Tibial artery (tissue), 4 donors: ENCODE results near the gene HPGDS.
"Not testable (repeated sequence)": the region's sequence is repeated elsewhere in the genome, so short reads cannot be mapped to it uniquely, and the experiment has no call there.

ENCODE experiments used
- DNase-seq, 2 donors: peaks; one replicate each; pipeline ENCODE4 v3.0.0-alpha.2; 2019
- H3K27ac ChIP-seq, 2 donors: fragments of 200-600 bp; sonication (generic) in 1 of 2; 1 replicate in 1 of 2; 2 replicates in 1 of 2; pipeline ENCODE4 v1.5.1; 2018 to 2019; ENCODE audit warnings: mild to moderate bottlenecking in 1 of 2
- H3K27me3 ChIP-seq, 2 donors: fragments of 200-600 bp; sonication (generic) in 1 of 2; one replicate each; pipeline versions ENCODE4 v1.5.1 to v1.6.0; 2016 to 2019
- H3K36me3 ChIP-seq, 3 donors: fragments of 200-600 bp; sonication (generic) in 2 of 3; one replicate each; pipeline ENCODE4 v1.5.1; 2016 to 2019; ENCODE audit warnings: mild to moderate bottlenecking in 2 of 3
- H3K4me1 ChIP-seq, 4 donors: fragments of 200-600 bp; sonication (generic) in 2 of 4; 1 replicate in 3 of 4; 2 replicates in 1 of 4; pipeline ENCODE4 v1.5.1; 2016 to 2019
- H3K4me3 ChIP-seq, 2 donors: fragments of 200-600 bp; sonication (generic) in 1 of 2; 1 replicate in 1 of 2; 2 replicates in 1 of 2; pipeline ENCODE4 v1.5.1; 2018 to 2019; ENCODE audit warnings: mild to moderate bottlenecking in 2 of 2
- H3K9me3 ChIP-seq, 3 donors: fragments of 200-600 bp; sonication (generic) in 1 of 3; one replicate each; pipeline ENCODE4 v1.5.1; 2016 to 2019
- intact Hi-C: fragments of 100-400 bp; cut with DNase I; formaldehyde crosslinking; loops from one replicate; pipeline ENCODE4 v1.15.0; 2023; ENCODE audit warnings: low total_unique reads
- TF ChIP-seq, protein P1 (sequence below), 2 experiments: fragments of 200-600 bp in 1 of 2; fragments of 450-650 bp in 1 of 2; IDR thresholded peaks; one replicate each; pipeline ENCODE4 v1.5.1; 2017 to 2019; ENCODE audit warnings: antibody characterized with exemption in 2 of 2, mild to moderate bottlenecking in 1 of 2, moderate library complexity in 1 of 2

HPGDS gene

GRCh38 chr4:94334476-94334875 lies 8.2 kb downstream of the HPGDS start:
- no peak overlapping the region for H3K4me3 ChIP-seq

GRCh38 chr4:94333866-94334265 lies 8.8 kb downstream of the HPGDS start:
- Histone ChIP-seq H3K36me3 (no peaks in the 10 kb centered on the region), H3K27me3 (no peaks in the 10 kb centered on the region), H3K27ac (no peak overlapping the region), H3K9me3 (no peaks in the 10 kb centered on the region), H3K4me3 (no peak overlapping the region), H3K4me1 (peaks cover 0 to 15% (median 5%) of the 10 kb centered on the region in 4 donors)
- TF ChIP-seq, protein P1, sequence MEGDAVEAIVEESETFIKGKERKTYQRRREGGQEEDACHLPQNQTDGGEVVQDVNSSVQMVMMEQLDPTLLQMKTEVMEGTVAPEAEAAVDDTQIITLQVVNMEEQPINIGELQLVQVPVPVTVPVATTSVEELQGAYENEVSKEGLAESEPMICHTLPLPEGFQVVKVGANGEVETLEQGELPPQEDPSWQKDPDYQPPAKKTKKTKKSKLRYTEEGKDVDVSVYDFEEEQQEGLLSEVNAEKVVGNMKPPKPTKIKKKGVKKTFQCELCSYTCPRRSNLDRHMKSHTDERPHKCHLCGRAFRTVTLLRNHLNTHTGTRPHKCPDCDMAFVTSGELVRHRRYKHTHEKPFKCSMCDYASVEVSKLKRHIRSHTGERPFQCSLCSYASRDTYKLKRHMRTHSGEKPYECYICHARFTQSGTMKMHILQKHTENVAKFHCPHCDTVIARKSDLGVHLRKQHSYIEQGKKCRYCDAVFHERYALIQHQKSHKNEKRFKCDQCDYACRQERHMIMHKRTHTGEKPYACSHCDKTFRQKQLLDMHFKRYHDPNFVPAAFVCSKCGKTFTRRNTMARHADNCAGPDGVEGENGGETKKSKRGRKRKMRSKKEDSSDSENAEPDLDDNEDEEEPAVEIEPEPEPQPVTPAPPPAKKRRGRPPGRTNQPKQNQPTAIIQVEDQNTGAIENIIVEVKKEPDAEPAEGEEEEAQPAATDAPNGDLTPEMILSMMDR (IDR thresholded peaks at IDR 0.05) = no peak
- intact Hi-C loops = no loop called here
- no peak for DNase-seq

More at GRCh38 chr4:94334476-94334875, 8.2 kb downstream of the HPGDS start:
- H3K27me3 ChIP-seq = no peaks in the 10 kb centered on the region
- intact Hi-C loops = no loop called here
- DNase-seq = no peak
- TF ChIP-seq, protein P1 (IDR thresholded peaks at IDR 0.05) = no peak
- no peak overlapping the region for H3K27ac ChIP-seq
- no peaks in the 10 kb centered on the region for H3K9me3 ChIP-seq
- H3K4me1 ChIP-seq = peaks cover 0 to 15% (median 5%) of the 10 kb centered on the region in 4 donors
- no peaks in the 10 kb centered on the region for H3K36me3 ChIP-seq

DNA sequence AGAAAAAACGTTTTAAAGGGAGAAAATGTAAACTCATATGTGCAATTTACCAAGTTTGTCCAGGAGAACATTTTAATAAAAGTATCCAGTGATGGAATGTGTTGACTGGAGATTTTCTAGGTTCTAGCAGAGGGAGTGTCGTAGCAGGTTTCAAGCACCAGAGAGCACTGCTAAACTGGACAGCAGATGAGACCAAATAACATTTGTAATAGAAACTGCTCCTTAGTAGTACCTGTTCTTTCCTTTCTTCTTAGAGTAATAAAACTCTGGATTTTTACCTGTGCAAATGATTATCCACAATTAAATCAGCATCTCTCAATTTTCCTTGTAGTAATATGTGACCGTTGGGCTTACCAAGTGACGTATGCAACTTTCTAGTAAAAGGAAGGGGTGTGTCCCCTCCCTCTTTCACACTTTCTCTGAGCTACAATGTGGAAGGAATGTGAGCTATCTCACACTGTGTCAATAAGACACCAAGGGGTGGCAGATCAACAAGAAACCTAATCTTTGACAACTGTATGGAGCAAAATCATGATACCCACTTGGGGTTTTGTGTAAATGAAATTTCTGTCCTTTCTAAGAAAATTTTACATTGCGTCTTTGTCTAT lies 9.5 kb downstream of the HPGDS start:
- Histone ChIP-seq H3K4me3 (no peak overlapping the region), H3K27ac (no peak overlapping the region), H3K27me3 (no peaks in the 10 kb centered on the region), H3K9me3 (no peaks in the 10 kb centered on the region), H3K4me1 (peaks cover 0 to 15% (median 5%) of the 10 kb centered on the region in 4 donors), H3K36me3 (no peaks in the 10 kb centered on the region)
- DNase-seq = no peak
- TF ChIP-seq, protein P1 (IDR thresholded peaks at IDR 0.05) = no peak
- intact Hi-C loops = no loop called here

- intact Hi-C loops = no loop called here
- DNase-seq = no peak
- H3K4me3 ChIP-seq = no peak overlapping the region
- H3K27ac ChIP-seq = no peak overlapping the region
- TF ChIP-seq, protein P1 (IDR thresholded peaks at IDR 0.05) = no peak
- peaks cover 0 to 24% (median 19%) of the 10 kb centered on the region in 3 donors for H3K9me3 ChIP-seq
- peaks cover 0 to 13% (median 4%) of the 10 kb centered on the region in 4 donors for H3K4me1 ChIP-seq
- H3K36me3 ChIP-seq = peaks cover 0 to 5% (median 0%) of the 10 kb centered on the region in 3 donors
- H3K27me3 ChIP-seq = no peaks in the 10 kb centered on the region
These were observed 12.7 kb downstream of the HPGDS start for GRCh38 chr4:94329933-94330332.

DNA sequence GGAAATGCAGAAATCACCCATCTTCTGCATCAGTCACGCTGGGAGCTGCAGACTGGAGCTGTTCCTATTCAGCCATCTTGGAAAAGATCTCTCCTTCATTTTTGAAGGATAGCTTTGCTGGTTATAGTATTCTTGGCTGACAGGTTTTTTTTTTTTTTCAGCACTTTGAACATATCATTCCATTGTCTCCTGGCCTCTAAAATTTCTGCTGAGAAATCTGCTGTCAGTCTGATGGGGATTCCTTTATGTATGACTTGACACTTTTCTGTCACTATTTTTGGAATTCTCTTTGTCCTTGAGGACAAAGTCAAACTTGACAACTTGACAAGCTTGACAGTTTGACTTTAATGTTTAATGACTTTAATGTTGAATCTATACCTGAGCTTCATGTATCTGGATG lies 16.8 kb downstream of the HPGDS start:
- Histone ChIP-seq H3K36me3 (peaks cover 0 to 5% (median 0%) of the 10 kb centered on the region in 3 donors), H3K9me3 (peaks cover 0 to 30% (median 22%) of the 10 kb centered on the region in 3 donors), H3K4me3 (no peak overlapping the region), H3K27me3 (no peaks in the 10 kb centered on the region), H3K27ac (no peak overlapping the region), H3K4me1 (no peaks in the 10 kb centered on the region)
- TF ChIP-seq, protein P1 (IDR thresholded peaks at IDR 0.05) = no peak
- DNase-seq = no peak
- intact Hi-C loops = no loop called here

- H3K36me3 ChIP-seq, DNase-seq, H3K27me3 ChIP-seq, H3K27ac ChIP-seq, intact Hi-C loops, H3K4me3 ChIP-seq, H3K4me1 ChIP-seq, H3K9me3 ChIP-seq: not testable (repeated sequence)
These were observed 22.7 kb downstream of the HPGDS start for GRCh38 chr4:94319927-94320326.
